Esophagus mucosa (tissue), 1 donor: ENCODE measurements around the gene SKA3. TPM values are rescaled to one million over a fixed set of nuclear protein-coding genes. Genes with fewer than 3 reads are reported as not detected.
"Not testable (repeated sequence)": the region's sequence is repeated elsewhere in the genome, so short reads cannot be mapped to it uniquely, and the experiment has no call there.

Experiments used
- ATAC-seq: fragments of 200-7000 bp; cut with Tn5 transposase; one replicate; pipeline ENCODE4 v1.9.1; 2020
- total RNA-seq: library from RNA; stranded (reverse); gene quantifications from one replicate; pipeline ENCODE4 v1.2.4, GENCODE V29; 2023
- donor health status: DM: yes; HTN: yes; CAD: no.

Gene SKA3
- total RNA-seq, 1 donor from 2014 or later: 7.7 TPM

GRCh38 chr13:21165606-21166005, 10.7 kb downstream of the SKA3 start:
- not testable (repeated sequence) for ATAC-seq

GRCh38 chr13:21164631-21165030, 11.7 kb downstream of the SKA3 start:
- no peak for ATAC-seq

- ATAC-seq: no peak
Observed at GRCh38 chr13:21152251-21152899, 24.0 kb downstream of the SKA3 start.

- ATAC-seq: no peak
Observed at GRCh38 chr13:21150013-21150412, 26.3 kb downstream of the SKA3 start.

- no peak for ATAC-seq
Observed at GRCh38 chr13:21149568-21149967, 26.8 kb downstream of the SKA3 start.

- no peak for ATAC-seq
Observed at GRCh38 chr13:21148557-21149258, 27.6 kb downstream of the SKA3 start.

GRCh38 chr13:21147827-21148226, 28.5 kb downstream of the SKA3 start:
- peak; percentile 46 for ATAC-seq

GRCh38 chr13:21142766-21143165, 33.6 kb downstream of the SKA3 start:
- no peak for ATAC-seq

GRCh38 chr13:21139374-21139773, 37.0 kb downstream of the SKA3 start:
- no peak for ATAC-seq

- ATAC-seq: no peak
Observed at GRCh38 chr13:21138561-21138960, 37.8 kb downstream of the SKA3 start.

GRCh38 chr13:21137696-21138095, 38.7 kb downstream of the SKA3 start:
- ATAC-seq: no peak

- ATAC-seq: not testable (repeated sequence)
Observed at GRCh38 chr13:21135833-21136232, 40.5 kb downstream of the SKA3 start.

- ATAC-seq: no peak
Observed at GRCh38 chr13:21134475-21134874, 41.9 kb downstream of the SKA3 start.

GRCh38 chr13:21133077-21133476, 43.3 kb downstream of the SKA3 start:
- no peak for ATAC-seq

- peak; percentile 22 for ATAC-seq
Observed at GRCh38 chr13:21130116-21130515, 46.2 kb downstream of the SKA3 start.

GRCh38 chr13:21124852-21125251, 51.5 kb downstream of the SKA3 start:
- ATAC-seq: no peak

GRCh38 chr13:21123956-21124355, 52.4 kb downstream of the SKA3 start:
- no peak for ATAC-seq

- no peak for ATAC-seq
Observed at GRCh38 chr13:21121616-21122015, 54.7 kb downstream of the SKA3 start.

GRCh38 chr13:21120191-21120590, 56.2 kb downstream of the SKA3 start:
- no peak for ATAC-seq

GRCh38 chr13:21119526-21119925, 56.8 kb downstream of the SKA3 start:
- no peak for ATAC-seq

- no peak for ATAC-seq
Observed at GRCh38 chr13:21118180-21118579, 58.2 kb downstream of the SKA3 start.

GRCh38 chr13:21117104-21117809, 59.1 kb downstream of the SKA3 start:
- no peak for ATAC-seq

- ATAC-seq: no peak
Observed at GRCh38 chr13:21116141-21116540, 60.2 kb downstream of the SKA3 start.

GRCh38 chr13:21115231-21115630, 61.1 kb downstream of the SKA3 start:
- no peak for ATAC-seq
